ENCODE results near the gene GNAZ.
"Not testable (repeated sequence)": the region's sequence is repeated elsewhere in the genome, so short reads cannot be mapped to it uniquely, and the experiment has no call there.

Gene GNAZ

DNA sequence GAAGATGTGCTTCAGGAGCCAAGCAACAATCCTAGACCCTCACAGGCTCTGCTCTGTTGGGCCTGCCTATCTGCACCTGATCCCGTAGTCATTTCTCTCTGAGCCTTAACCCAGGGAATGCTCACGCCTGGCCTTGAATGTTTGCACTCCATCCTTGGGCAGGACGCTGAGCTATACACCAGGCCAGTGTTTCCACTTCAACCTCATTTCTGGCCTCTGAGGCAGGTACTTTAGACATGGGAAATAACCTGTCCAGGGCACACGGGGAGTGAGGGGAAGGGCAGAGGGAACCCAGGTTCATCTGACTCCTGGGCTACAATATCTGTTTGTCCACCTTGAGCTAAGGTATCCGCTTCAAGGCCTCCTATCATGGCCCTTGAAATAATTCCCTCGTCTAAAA is 61.6 kb downstream of the GNAZ start:
- DNase-seq (ENCODE audit: extremely low read depth, low read depth): no peak
- TF ChIP-seq, protein P1, sequence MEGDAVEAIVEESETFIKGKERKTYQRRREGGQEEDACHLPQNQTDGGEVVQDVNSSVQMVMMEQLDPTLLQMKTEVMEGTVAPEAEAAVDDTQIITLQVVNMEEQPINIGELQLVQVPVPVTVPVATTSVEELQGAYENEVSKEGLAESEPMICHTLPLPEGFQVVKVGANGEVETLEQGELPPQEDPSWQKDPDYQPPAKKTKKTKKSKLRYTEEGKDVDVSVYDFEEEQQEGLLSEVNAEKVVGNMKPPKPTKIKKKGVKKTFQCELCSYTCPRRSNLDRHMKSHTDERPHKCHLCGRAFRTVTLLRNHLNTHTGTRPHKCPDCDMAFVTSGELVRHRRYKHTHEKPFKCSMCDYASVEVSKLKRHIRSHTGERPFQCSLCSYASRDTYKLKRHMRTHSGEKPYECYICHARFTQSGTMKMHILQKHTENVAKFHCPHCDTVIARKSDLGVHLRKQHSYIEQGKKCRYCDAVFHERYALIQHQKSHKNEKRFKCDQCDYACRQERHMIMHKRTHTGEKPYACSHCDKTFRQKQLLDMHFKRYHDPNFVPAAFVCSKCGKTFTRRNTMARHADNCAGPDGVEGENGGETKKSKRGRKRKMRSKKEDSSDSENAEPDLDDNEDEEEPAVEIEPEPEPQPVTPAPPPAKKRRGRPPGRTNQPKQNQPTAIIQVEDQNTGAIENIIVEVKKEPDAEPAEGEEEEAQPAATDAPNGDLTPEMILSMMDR (IDR thresholded peaks at IDR 0.05; ENCODE audit: low read depth, low read length, missing control alignments): no peak
- no peak overlapping the region for H3K4me3 ChIP-seq (replicated peaks; ENCODE audit: low read depth, low read length)

DNA sequence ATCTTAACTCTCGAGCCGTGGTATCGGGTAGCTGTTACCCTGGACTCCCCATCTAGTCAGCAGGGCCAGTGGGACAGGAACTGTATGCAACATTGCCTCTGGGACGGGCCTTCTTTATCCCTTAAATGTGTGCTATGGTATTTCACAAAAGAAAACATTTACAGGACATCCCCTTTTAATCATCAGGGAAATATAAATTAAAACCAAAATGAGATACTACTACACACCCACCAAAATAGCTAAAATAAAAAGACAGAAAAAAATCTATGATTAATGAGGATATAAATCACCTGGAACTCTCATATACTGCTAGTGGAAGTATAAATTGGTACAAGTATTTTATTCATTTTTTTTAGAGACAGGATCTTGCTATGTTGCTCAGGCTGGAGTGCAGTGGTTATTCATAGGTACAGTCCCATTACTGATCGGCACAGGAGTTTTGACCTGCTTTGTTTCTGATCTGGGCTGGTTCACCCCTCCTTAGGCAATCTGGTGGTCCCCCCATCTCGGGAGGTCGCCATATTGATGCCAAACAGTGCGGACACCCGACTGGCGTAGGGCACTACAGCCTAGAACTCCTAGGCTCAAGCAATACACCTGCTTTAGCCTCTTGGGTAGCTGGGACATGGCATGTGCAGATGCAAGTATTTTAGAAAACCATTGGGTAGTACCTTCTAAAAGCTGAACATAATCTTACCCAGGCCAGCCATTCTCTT is 62.2 kb downstream of the GNAZ start:
- TF ChIP-seq, protein P1 (IDR thresholded peaks at IDR 0.05; ENCODE audit: low read depth, low read length, missing control alignments): no peak
- no peak overlapping the region for H3K4me3 ChIP-seq (replicated peaks; ENCODE audit: low read depth, low read length)
- DNase-seq (ENCODE audit: extremely low read depth, low read depth): no peak

DNA sequence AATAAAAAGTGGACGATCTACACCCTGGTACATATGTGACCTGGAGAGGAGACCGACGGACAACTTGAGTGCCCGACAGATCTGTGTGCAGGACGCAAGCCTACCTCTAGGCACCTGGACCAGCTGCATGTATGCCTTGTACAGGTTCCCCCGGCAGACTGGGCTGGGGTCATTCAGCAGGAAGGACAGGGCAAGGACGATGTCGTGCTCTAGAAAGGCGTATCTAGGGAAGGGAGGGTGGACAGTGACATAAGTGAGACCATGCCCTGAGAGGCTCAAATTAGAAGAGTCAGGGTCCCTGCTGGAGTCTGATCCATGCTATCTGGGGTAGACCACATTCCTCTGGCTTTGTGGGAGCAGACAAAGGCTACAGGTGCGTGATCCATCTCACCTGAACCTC is 63.6 kb downstream of the GNAZ start:
- TF ChIP-seq, protein P1 (IDR thresholded peaks at IDR 0.05; ENCODE audit: low read depth, low read length, missing control alignments): no peak
- no peak overlapping the region for H3K4me3 ChIP-seq (replicated peaks; ENCODE audit: low read depth, low read length)
- DNase-seq (ENCODE audit: extremely low read depth, low read depth): no peak

DNA sequence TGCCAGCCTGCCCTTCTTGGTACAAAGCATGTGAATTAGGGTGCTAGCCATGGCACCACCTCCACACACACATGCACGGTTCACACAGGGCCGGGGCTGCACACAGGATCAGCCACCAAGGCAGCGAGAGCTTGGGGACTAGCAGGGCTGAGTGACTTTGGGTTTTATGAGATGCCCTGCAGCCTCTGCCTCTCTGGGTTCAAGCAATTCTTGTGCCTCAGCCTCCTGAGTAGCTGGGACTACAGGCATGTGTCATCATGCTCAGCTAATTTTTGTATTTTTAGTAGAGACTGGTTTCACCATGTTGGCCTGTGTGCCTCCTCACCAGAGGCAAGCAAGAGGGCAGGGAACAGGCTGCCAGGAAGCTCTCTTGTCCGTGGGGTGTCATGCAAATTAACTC is 66.7 kb downstream of the GNAZ start:
- not testable (repeated sequence) for H3K4me3 ChIP-seq (replicated peaks; ENCODE audit: low read depth, low read length); DNase-seq (ENCODE audit: extremely low read depth, low read depth)

DNA sequence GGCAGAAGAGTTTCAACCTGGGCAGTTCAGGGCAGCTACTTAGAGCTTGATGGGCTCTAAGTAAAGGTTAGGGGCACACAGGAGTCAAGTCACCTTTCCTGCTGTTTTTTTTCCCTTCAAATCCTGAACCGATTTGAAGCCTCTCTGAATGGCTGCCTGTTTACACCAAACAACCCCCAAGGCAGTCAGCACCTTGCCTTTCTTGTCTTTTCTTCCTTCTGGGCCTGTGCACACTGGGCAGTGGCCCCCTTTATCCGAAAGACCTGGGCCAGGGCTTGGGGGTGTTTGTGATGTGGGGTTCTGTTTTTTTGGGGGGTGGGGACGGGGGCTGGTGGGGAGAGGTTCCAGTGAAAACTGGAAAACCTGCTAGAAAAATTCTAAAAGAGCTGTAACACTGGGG is 67.1 kb downstream of the GNAZ start:
- no peak overlapping the region for H3K4me3 ChIP-seq (replicated peaks; ENCODE audit: low read depth, low read length)
- TF ChIP-seq, protein P1 (IDR thresholded peaks at IDR 0.05; ENCODE audit: low read depth, low read length, missing control alignments): no peak

DNA sequence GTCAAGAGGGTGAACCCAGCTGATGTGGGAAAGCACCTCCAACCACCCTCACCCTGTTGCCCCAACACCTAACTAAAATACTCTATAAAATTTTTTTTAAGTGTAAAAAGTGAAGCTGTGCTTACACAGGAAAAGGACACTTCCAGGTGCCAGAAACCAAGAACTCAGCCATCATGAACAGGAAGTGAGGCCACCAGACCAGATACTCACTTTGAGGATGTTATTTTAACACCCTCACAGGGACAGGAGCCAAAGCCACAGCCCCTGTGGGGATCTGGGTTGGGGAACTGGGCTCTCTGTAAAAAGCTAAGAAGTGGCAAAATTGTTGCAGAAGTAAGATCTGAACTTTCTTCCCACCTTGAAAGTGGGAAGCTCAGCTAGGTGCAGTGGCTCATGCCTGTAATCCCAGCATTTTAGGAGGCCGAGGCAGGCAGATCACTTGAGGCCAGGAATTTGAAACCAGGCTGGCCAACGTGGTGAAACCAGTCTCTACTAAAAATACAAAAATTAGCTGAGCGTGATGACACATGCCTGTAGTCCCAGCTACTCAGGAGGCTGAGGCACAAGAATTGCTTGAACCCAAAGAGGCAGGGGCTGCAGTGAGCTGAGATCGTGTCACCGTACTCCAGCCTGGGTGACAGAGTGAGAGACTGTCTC is 67.7 kb downstream of the GNAZ start:
- H3K4me3 ChIP-seq (replicated peaks; ENCODE audit: low read depth, low read length): no peak overlapping the region
- TF ChIP-seq, protein P1 (IDR thresholded peaks at IDR 0.05; ENCODE audit: low read depth, low read length, missing control alignments): no peak
- DNase-seq (ENCODE audit: extremely low read depth, low read depth): no peak

More for the DNA sequence above, 67.1 kb downstream of the GNAZ start:
- DNase-seq (ENCODE audit: extremely low read depth, low read depth): no peak

DNA sequence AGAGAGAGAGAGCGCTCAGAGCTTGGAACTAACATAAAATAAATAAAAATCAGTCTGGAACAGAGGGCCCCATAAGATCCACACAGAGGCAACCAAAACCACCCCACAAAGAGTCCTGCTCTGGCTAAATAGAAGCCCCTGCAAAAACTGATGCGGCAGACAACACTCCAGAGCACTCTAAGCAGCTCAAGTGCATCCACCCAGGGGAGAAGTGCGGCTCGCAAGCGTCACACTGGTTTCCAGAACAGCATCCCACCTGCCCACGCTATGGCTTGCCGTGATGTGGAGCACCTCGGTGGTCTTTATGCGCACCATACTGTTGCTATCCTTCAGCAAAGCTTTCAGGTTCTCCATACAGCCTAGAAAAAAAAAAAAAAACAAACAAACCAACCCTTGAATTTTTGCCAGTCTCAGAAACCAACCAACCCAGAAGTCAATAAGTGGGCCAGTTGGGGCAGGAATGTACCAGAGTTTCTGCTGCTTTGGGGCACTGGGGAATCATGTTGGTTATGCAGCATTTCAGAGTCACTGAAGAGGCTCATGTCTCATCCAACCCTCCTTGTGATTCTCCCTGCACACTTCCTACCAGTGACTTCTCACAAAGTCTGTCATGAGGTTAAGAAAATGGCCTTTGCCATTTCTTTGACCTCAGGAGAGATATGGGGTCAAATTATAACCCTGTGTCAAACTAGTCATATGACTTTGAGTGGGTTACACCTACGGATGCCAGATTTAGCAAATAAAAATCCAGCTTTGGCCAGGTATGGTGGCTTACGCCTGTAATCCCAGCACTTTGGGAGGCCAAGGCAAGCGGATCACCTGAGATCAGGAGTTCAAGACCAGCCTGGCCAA is 68.5 kb downstream of the GNAZ start:
- TF ChIP-seq, protein P1 (IDR thresholded peaks at IDR 0.05; ENCODE audit: low read depth, low read length, missing control alignments): no peak
- no peak for DNase-seq (ENCODE audit: extremely low read depth, low read depth)
- H3K4me3 ChIP-seq (replicated peaks; ENCODE audit: low read depth, low read length): no peak overlapping the region
